ENCODE data around the gene NSMF.
A peak's percentile ranks its signal among the peaks of the same experiment; 100 is the strongest.

The NSMF gene

GRCh38 chr9:137459152-137459600 is at the start of gene NSMF:
TSS of gene NSMF (minus strand) at chr9:137459334. CDS start at chr9:137459102, 232 bp downstream.
- DNase-seq = peak; percentile 92

- peak; percentile 84 for DNase-seq
Measured at GRCh38 chr9:137506702-137507171, 47.6 kb upstream of the NSMF start.

DNA sequence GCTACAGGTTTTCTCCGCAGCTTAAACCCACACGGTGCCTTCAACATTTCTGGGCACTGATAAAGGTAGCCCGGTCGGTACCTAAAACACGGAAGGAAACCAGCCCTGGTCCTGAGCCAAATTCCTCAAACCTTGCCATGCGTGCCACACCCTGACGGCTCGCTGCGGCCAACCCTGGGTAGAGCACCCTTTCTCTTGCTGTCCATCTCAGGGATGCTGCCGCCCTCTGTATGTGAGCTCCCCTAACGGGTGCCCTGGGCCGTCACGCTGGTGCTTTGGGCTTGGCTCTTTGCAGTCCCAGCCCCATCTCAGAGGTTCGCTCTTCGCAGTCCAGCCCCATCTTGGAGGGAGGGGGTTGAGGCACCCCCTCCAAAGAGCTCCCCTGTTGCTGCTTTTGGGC is 47.1 kb upstream of the NSMF start:
- no peak for DNase-seq

DNA sequence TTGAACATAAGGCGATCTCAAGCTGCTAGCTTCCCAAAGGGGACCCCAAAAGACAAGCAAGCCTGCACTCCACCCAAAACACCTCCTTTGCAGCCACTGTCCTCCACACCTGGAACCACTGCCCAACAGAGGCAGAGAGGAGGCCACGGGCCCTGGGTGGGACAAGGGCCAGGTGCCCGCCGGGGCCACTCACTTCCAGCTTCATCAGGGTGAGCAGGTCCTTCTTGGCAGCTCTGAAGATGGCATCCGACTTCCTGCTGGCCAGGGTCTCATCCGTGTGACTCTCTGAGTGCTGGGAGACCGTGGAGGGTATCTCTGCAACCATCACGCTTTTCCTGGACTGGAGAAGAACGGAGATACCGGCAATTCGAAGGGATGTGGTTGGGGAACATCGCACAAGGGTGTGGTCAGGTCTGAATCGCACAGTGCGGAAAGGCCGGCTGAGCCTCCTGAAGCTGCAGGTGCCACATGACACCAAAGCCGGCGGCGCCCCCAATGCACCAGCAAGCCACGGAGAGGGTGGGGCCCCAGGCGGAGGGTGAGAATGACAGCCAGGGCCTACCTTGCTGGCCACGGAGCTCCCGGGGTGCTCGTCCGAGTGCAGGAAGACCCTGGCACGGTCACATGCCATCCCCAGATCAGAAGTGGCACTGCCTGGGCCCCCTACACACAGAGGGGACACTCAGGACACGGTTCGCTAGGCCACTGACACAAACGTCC is 46.4 kb upstream of the NSMF start:
- no peak for DNase-seq

- DNase-seq = no peak
Measured at GRCh38 chr9:137504432-137504777, 45.3 kb upstream of the NSMF start.

DNA sequence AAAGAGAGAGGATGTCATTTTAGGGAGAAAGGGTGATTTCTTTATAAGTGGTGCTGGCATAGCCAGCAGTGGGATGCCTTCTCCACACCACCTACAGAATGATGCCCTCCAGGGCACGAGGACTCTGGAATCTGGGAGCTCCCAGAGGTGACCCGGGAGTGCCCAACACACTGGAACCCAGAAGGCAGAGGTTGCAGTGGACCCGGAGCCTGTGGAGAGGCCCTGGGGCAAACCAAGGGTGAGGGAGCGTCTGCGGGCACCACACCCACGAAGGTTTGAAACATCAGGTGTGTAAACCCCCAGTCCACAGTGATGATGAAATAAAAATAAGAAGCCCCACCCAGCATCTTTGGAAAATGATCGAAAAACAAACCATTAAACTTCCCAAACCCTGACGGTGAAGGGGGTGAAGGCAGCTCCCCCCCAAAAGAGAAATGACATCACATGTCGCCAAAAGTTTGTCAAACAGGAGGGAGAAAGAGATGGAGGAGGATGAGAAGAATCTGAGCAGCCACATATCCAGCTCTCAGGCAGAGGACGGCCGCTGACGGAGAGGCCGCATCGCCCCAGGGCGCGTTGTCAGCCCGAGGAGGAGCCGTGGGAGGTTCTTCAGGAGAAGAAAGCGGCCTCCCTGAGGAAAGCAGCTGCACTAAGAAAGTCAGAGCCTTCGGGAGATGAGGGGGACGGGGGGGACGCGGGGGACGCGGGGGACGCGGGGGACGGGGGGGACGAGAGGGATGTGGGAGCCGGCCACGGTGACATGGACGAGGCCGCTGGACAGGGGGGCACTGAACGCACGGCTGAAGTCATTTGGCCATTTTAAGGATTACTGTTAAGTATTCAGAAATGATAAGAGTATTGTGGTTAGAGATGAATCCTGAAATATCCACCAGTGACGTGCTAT is 43.1 kb upstream of the NSMF start:
- DNase-seq = no peak

- no peak for DNase-seq
Measured at GRCh38 chr9:137501457-137501856, 42.3 kb upstream of the NSMF start.

GRCh38 chr9:137500666-137501397 is 41.7 kb upstream of the NSMF start:
- no peak for DNase-seq

- no peak for DNase-seq
Measured at GRCh38 chr9:137499858-137500661, 40.9 kb upstream of the NSMF start.

DNA sequence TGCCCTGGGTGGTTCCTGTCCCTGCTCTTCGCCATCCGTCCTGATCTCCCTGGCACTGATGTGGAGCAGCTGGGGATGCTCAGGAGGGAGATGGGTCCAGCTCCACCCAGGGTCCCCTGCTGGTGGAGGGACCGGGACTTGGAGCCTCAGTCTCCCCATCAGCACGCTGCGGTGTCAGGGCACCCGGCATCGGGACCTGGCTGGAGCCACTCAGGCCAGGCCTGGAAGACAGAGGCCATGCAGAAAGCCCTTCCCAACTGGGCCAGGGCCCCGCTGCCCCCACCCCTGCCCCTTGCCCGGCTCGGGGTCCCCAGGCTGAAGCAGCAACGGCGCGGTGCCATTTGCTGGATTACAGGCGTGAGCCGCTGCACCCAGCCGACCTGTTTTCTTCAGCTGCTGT is 40.3 kb upstream of the NSMF start:
- no peak for DNase-seq

DNA sequence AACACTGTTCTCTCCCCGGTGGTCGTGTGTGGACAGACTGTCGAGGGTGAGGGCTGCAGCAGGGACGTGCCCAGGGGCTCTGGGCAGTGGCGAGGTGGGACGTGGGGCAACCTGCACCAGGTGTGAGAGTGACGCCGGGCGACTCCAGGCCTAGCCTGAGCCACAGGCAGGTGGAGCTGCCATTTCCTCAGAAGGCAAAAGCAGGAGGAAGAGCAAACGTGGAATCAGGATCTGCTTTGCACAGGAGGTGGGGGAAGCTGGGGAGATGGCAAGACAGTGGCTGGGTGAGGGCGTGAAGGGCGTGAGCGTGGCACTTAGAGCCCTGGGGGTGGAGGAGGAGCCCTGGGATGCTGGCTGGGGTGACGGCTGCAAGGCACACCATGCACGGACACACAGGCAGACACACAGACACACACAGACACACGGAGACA is 39.6 kb upstream of the NSMF start:
- no peak for DNase-seq

- DNase-seq = no peak
Measured at GRCh38 chr9:137497921-137498719, 39.0 kb upstream of the NSMF start.

GRCh38 chr9:137496601-137497375 is 37.7 kb upstream of the NSMF start:
- DNase-seq = no peak

DNA sequence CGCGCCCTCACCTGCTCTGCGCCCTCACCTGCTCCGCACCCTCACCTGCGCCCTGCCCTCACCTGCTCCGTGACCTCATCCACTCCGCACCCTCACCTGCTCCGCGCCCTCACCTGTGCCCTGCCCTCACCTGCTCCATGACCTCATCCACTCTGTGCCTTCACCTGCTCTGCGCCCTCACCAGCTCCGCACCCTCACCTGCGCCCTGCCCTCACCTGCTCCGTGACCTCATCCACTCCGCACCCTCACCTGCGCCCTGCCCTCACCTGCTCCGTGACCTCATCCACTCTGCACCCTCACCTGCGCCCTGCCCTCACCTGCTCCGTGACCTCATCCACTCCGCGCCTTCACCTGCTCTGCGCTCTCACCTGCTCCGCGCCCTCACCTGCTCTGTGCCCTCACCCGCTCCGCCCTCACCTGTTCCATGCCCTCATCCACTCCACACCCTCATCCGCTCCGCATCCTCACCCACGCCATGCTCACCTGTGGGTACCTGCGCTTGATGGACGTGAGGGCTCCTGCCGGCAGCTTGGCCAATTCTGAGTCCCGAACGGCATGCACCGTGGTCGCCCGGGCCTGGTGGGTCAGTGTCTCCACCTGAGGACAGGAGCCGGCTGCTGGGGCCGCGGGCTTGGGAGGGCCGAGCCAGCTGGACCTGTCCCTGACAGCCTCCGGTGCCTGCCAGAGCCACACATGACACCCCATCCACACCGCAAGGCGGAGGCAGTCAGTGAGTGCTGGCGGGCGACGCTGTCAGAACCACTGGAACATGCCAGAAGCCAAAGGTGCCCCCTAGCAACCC is 35.6 kb upstream of the NSMF start:
- DNase-seq = no peak

- DNase-seq = no peak
Measured at GRCh38 chr9:137494104-137494544, 35.0 kb upstream of the NSMF start.

DNA sequence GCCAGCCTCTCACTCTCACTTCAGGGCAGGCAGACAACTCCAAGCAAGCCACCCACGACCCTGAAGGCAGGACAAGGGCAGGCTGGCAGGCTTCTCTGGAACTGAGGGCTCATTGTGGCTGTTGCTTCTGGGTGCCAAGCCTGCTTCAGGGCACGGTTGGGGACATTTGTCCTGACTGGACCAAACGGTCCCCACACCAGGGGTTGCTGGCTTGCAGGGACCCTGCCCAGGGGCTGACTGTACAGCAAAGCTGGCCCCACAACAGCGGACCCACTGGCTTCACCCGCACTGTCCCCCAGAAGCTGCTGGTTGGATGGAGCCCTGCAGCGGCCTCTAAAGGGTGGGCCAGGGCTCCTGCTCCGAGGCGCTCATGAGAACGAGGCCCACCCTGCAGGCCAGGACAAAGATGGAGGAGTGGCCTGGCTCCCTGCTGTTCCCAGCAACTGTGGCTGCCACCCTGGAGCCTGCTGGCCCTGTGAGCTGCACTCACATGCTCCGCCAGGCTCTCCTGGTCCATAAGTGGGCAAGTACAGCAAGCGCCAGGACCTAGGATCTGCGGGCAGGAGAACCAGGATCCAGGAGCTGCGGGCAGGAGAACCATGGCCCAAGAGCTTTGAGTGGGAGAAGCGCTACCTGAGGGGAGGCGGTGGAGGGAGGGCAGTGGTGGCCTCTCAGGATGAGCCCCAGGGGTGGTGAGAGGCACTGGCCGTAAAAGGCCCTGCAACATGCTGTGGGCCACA is 34.4 kb upstream of the NSMF start:
- no peak for DNase-seq

DNA sequence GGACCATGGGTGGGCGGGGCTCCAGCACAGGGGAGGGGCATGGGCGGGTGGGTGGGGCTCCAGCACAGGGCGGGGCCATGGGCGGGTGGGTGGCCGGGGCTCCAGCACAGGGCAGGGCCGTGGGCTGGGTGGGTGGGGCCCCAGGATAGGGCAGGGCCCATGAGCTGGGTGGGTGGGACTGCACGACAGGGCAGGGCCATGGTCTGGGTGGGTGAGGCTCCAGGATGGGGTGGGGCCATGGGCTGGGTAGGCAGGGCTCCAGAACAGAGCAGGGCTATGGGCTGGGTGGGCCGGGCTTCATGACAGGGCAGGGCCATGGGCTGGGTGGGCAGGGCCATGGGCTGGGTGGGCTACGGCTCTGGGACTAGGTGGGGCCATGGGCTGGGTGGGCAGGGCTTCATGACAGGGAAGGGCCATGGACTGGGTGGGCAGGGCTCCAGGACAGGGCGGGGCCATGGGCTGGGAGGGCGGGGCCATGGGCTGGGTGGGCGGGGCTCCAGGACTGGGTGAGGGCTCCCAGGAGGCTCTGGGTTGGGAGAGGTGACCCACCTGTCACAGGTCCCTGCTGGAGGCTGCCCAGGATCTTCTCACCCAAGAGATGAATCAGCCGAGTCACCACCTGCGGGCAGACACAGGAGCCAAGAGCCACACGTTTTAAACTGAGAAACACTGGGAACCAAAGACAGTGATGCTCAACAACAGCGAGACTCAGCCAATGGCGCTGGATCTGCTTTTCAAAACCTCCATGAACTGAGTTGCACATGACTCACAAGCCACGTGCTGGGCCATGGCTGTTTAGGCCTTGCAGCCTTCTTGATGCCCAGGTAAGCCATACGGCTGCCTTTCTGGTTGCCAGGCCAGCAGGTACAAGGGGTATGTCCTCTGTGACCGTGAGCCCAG is 33.6 kb upstream of the NSMF start:
- DNase-seq = no peak
